ENCODE measurements around the gene OPRM1. TPM values are rescaled to one million over a fixed set of nuclear protein-coding genes. Genes with fewer than 3 reads are reported as not detected.

Gene OPRM1
- total and polyA plus RNA-seq, 4 donors, result not detected

DNA sequence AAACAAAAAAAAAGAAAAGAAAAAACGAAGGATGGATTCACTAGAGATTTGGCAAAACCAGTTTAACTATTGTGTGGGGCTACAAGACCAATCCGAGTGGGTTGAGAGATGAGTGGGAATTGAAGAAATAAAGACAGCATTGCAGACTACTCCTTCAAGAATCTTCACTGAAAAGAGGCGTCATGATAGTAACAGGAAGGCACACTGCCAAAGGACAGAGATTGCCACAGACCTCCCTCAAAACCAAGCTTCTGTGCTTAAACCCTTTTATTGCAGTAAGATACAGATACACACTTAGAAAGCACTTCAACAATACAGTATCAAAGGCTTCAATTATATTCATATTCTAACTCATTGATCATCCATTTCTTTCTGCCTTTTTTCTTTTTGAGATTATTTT lies 213.6 kb downstream of the OPRM1 start:
- WGBS, result 75% methylated on average over 3 of the region's 3 CpGs
- Histone ChIP-seq H3K9me3 (ENCODE audit: control insufficient read depth in 4 of 4, low read length in 3 of 4) (peaks cover 0 to 6% (median 1%) of the 10 kb centered on the region in 4 donors), H3K27me3 (ENCODE audit: control insufficient read depth in 4 of 4, insufficient read depth in 4 of 4, low read length in 3 of 4) (no peaks in the 10 kb centered on the region), H3K36me3 (ENCODE audit: control insufficient read depth in 4 of 4, insufficient read depth in 3 of 4, low read depth in 1 of 4, low read length in 3 of 4) (no peaks in the 10 kb centered on the region), H3K4me1 (ENCODE audit: control insufficient read depth in 4 of 4, insufficient read depth in 4 of 4, low read length in 3 of 4) (no peaks in the 10 kb centered on the region), H3K9ac (ENCODE audit: low read depth in 1 of 2, low read length in 2 of 2) (no peak overlapping the region), H3K4me3 (ENCODE audit: low read depth in 1 of 3, low read length in 3 of 3) (no peak overlapping the region), H3K27ac (ENCODE audit: low read depth in 1 of 2, low read length in 2 of 2) (no peak overlapping the region)
- no peak for DNase-seq (ENCODE audit: low spot score)
- no peak for TF ChIP-seq RXRA (IDR thresholded peaks at IDR 0.05)
- TF ChIP-seq, protein P1, sequence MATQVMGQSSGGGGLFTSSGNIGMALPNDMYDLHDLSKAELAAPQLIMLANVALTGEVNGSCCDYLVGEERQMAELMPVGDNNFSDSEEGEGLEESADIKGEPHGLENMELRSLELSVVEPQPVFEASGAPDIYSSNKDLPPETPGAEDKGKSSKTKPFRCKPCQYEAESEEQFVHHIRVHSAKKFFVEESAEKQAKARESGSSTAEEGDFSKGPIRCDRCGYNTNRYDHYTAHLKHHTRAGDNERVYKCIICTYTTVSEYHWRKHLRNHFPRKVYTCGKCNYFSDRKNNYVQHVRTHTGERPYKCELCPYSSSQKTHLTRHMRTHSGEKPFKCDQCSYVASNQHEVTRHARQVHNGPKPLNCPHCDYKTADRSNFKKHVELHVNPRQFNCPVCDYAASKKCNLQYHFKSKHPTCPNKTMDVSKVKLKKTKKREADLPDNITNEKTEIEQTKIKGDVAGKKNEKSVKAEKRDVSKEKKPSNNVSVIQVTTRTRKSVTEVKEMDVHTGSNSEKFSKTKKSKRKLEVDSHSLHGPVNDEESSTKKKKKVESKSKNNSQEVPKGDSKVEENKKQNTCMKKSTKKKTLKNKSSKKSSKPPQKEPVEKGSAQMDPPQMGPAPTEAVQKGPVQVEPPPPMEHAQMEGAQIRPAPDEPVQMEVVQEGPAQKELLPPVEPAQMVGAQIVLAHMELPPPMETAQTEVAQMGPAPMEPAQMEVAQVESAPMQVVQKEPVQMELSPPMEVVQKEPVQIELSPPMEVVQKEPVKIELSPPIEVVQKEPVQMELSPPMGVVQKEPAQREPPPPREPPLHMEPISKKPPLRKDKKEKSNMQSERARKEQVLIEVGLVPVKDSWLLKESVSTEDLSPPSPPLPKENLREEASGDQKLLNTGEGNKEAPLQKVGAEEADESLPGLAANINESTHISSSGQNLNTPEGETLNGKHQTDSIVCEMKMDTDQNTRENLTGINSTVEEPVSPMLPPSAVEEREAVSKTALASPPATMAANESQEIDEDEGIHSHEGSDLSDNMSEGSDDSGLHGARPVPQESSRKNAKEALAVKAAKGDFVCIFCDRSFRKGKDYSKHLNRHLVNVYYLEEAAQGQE (IDR thresholded peaks at IDR 0.05), result no peak
- TF ChIP-seq HNF4G (IDR thresholded peaks at IDR 0.05), result no peak
- TF ChIP-seq HNF4A (conservative IDR thresholded peaks at IDR 0.05), result no peak
- no peak for TF ChIP-seq RAD21 (IDR thresholded peaks at IDR 0.05)

DNA sequence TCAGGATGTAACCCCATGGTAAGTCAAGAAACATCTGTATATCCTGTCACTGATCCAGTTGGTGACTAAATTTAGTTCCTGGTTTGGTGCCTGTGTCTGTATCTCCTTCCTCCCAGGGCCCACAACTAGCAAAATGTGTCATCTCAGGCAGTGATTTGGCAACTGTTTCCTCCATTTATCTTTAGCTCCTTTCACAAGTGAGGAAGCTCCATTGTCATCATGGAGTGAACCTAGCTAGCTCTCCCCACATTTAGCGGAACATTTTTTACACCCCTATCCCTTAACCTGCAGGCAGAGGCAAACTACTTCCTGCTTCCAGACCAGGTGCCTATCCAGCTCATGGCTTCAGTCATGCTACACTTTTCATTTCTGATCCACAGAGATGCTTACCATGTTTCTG lies 218.0 kb downstream of the OPRM1 start:
- DNase-seq (ENCODE audit: low spot score), result no peak
- 89% methylated on average over 1 of the region's 1 CpG for WGBS
- TF ChIP-seq FOXA1 (IDR thresholded peaks at IDR 0.05), result no peak
- TF ChIP-seq, protein P2, sequence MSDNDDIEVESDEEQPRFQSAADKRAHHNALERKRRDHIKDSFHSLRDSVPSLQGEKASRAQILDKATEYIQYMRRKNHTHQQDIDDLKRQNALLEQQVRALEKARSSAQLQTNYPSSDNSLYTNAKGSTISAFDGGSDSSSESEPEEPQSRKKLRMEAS (IDR thresholded peaks at IDR 0.05), result peak; percentile 24

DNA sequence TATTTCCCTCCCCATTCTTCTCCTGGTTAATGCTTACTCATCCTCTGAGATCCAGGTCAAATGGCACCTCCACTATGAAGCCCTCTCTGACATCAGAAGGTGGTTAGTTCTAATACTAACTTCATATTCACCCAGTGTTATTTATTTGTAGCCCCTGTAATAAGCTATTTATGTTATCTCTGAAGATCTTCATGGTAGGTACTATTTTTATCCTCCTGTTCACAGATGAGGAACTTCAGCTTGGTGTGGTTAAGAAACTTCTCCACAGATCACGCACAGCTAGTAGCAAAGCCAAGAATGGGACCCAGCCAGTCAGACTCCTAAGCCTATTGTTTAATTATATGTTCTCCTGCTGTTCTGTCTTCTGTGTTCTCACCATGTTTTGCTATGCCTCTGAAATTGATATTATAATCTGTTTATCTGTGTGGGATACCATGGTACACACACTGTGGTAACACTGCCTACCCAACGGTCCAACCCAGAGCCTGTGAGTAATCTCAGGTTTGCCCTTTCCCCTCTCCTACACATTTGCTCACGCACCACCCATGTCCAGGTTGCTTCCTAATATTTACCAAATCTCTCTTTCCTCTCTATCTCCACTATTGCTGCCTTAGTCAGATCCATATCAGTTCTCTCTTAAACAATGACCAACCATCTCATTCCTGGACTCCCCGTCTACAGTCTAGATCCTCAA lies 219.2 kb downstream of the OPRM1 start:
- Histone ChIP-seq H3K36me3 (ENCODE audit: control insufficient read depth in 4 of 4, insufficient read depth in 3 of 4, low read depth in 1 of 4, low read length in 3 of 4) (no peaks in the 10 kb centered on the region), H3K4me3 (ENCODE audit: low read depth in 1 of 3, low read length in 3 of 3) (no peak overlapping the region), H3K27ac (ENCODE audit: low read depth in 1 of 2, low read length in 2 of 2) (no peak overlapping the region), H3K27me3 (ENCODE audit: control insufficient read depth in 4 of 4, insufficient read depth in 4 of 4, low read length in 3 of 4) (no peaks in the 10 kb centered on the region), H3K4me1 (ENCODE audit: control insufficient read depth in 4 of 4, insufficient read depth in 4 of 4, low read length in 3 of 4) (no peaks in the 10 kb centered on the region), H3K9ac (ENCODE audit: low read depth in 1 of 2, low read length in 2 of 2) (no peak overlapping the region), H3K9me3 (ENCODE audit: control insufficient read depth in 4 of 4, low read length in 3 of 4) (peaks cover 0 to 6% (median 1%) of the 10 kb centered on the region in 4 donors)
- TF ChIP-seq FOXA2 (IDR thresholded peaks at IDR 0.05) (no peak), HNF4G (IDR thresholded peaks at IDR 0.05) (no peak), FOXA1 (IDR thresholded peaks at IDR 0.05) (no peak), TAF1 (conservative IDR thresholded peaks at IDR 0.05) (no peak)
- no peak for DNase-seq (ENCODE audit: low spot score)
- 59% methylated on average over 4 of the region's 4 CpGs for WGBS

More for the DNA sequence above, 218.0 kb downstream of the OPRM1 start:
- H3K27me3 ChIP-seq (ENCODE audit: control insufficient read depth in 4 of 4, insufficient read depth in 4 of 4, low read length in 3 of 4), result no peaks in the 10 kb centered on the region
- H3K9me3 ChIP-seq (ENCODE audit: control insufficient read depth in 4 of 4, low read length in 3 of 4), result peaks cover 0 to 6% (median 1%) of the 10 kb centered on the region in 4 donors
- no peak overlapping the region for H3K9ac ChIP-seq (ENCODE audit: low read depth in 1 of 2, low read length in 2 of 2)
- no peak overlapping the region for H3K4me3 ChIP-seq (ENCODE audit: low read depth in 1 of 3, low read length in 3 of 3)
- no peak overlapping the region for H3K27ac ChIP-seq (ENCODE audit: low read depth in 1 of 2, low read length in 2 of 2)
- H3K36me3 ChIP-seq (ENCODE audit: control insufficient read depth in 4 of 4, insufficient read depth in 3 of 4, low read depth in 1 of 4, low read length in 3 of 4), result no peaks in the 10 kb centered on the region
- no peaks in the 10 kb centered on the region for H3K4me1 ChIP-seq (ENCODE audit: control insufficient read depth in 4 of 4, insufficient read depth in 4 of 4, low read length in 3 of 4)

Measured in liver (tissue), 9 donors.